Transverse colon (tissue), 3 donors: ENCODE measurements around the gene NQO2.

ENCODE experiments used
- CTCF ChIP-seq, 5 experiments: fragments of 200-600 bp in 3 of 5; fragments of 450-650 bp in 2 of 5; sonication (generic) in 3 of 5; IDR thresholded peaks; 1 replicate in 2 of 5; 2 replicates in 3 of 5; pipeline ENCODE4 v1.5.1; 2016 to 2017; ENCODE audit warnings: antibody characterized with exemption in 5 of 5, inconsistent platforms in 3 of 5, mild to moderate bottlenecking in 2 of 5, moderate library complexity in 1 of 5
- EP300 ChIP-seq: sonication (generic); formaldehyde crosslinking; IDR thresholded peaks from one replicate; pipeline ENCODE4 v1.6.1; 2017; ENCODE audit warnings: antibody characterized with exemption, low read depth
- POLR2A ChIP-seq: fragments of 450-650 bp; IDR thresholded peaks from one replicate; pipeline ENCODE4 v1.6.1; 2016; ENCODE audit warnings: antibody characterized with exemption, mild to moderate bottlenecking, moderate library complexity

GRCh38 chr6:2978923-2979322 is 20.8 kb upstream of the NQO2 start:
- no peak for TF ChIP-seq CTCF (IDR thresholded peaks at IDR 0.05)
- TF ChIP-seq EP300: no peak
- TF ChIP-seq POLR2A: no peak
